Activated CD8-positive, alpha-beta memory T cell treated with anti-CD3 and anti-CD28 coated beads for 24 hours (primary cell): ENCODE results near the gene FNDC1.
"Not testable (repeated sequence)": the region's sequence is repeated elsewhere in the genome, so short reads cannot be mapped to it uniquely, and the experiment has no call there.

ENCODE experiments used
- DNase-seq: peaks from one replicate; pipeline ENCODE4 v3.0.0-alpha.2; 2020

Gene FNDC1

GRCh38 chr6:159259441-159260125 is 90.4 kb downstream of the FNDC1 start:
- no peak for DNase-seq

DNA sequence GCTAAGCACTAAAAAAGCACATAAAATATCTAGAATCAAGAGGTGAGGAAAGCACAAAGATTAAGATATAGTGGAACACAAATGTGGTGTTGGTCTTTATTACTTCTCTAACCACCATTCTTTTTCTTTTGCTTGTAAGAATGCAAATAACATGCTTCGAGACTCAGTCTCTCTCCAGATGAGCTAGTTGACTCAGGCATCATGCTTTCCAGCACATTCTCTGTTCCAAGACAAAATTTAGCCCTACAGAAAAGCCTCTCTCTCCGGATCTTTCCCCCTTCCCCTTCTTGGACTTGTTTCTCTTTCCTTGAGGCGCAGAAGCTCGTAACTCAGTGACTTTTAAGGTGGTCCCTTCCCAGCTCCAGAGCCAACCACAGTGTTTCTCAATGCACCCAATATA is 91.0 kb downstream of the FNDC1 start:
- DNase-seq, result no peak

DNA sequence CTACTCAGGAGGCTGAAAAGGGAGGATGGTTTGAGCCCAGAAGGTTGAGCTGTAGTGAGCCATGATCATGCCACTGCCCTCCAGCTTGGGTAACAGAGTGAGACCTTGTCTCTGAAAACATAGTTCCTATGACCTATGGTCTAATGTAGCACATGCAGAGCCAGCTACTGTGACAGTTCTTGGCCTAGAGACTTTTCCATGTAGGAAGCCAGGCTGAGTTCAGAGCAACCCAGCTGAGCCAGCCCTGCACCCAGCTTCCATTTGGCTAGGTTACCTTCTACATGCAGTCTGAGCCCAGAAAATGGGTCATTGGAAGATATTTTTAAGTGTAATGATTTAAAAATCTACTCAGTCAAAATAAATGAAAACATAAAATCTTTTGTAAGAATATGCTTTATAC is 92.8 kb downstream of the FNDC1 start:
- no peak for DNase-seq

DNA sequence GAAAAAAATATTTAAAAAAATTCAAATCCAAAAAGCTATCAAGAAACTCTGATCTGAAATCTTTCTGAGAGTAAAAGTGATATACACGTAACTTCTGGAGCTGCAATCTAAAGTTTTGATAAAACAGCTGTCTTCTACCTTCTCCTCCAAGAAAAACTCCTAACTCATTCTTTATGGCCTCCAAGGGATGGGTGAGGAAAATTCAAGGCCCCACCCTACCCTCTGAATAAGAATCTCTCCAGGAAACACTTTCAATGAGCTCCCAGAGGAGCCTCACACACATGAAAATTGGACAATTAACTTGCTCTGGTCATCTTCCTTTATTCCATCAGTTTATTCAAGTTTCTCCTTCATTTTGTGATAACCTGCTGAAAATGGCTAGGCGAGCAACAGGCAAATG is 93.4 kb downstream of the FNDC1 start:
- no peak for DNase-seq

DNA sequence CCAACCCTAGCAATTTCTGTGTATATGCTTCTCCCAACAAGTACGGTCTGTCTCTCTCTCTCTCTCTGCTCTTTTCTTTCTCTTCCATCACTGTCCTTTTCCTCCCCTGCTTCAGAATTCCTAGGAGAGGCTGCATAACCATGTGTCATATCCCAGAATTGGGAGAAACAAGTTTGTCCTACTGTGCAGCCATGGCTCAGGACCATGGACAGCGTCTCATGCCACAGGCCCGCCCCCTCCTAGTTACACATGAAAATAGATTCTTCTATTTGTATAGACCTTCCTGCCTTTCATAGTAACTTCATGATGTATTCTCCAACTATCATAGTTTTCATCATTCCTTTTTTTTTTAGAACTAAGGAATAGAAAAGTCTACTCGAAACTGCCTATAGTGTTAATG is 98.0 kb downstream of the FNDC1 start:
- no peak for DNase-seq

- DNase-seq, result no peak
Measured at GRCh38 chr6:159268511-159268910, 99.3 kb downstream of the FNDC1 start.

- no peak for DNase-seq
Measured at GRCh38 chr6:159271257-159271656, 102.1 kb downstream of the FNDC1 start.

DNA sequence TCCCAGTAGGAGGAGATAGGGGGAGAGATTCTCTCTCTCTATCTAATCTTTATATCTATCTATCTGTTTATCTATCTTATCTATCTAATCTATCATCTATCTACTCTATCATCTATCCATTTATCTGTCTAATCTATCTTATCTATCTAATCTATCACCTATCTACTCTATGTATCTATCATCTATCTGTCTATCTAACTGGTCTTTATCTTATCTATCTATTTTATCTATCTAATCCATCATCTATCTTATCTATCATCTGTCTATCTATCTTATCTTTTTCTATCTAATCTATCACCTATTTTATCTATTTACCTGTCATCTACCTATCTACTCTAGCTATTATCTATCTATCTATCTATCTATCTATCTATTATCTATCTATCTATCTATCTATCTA is 109.4 kb downstream of the FNDC1 start:
- DNase-seq, result no peak

GRCh38 chr6:159279790-159280277 is 110.6 kb downstream of the FNDC1 start:
- no peak for DNase-seq

GRCh38 chr6:159282421-159282820 is 113.2 kb downstream of the FNDC1 start:
- DNase-seq, result no peak

GRCh38 chr6:159284661-159285060 is 115.5 kb downstream of the FNDC1 start:
- not testable (repeated sequence) for DNase-seq

DNA sequence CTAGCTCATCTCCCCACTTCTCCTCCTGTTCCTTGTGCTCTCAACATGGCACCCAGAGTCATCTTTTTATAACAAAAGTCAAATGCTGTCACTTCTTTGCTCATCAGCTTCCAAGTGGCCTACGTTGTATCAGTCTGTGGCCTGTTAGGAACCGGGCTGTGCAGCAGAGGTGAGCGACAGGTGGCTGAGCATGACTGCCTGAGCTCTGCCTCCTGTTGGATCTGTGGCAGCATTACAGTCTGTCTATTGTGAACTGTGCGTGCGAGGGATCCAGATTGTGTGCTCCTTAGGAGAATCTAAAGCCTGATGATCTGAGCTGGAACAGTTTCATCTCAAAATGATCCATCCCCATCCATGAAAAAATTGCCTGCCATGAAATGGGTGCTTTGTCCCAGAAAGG is 129.6 kb downstream of the FNDC1 start:
- DNase-seq, result no peak

DNA sequence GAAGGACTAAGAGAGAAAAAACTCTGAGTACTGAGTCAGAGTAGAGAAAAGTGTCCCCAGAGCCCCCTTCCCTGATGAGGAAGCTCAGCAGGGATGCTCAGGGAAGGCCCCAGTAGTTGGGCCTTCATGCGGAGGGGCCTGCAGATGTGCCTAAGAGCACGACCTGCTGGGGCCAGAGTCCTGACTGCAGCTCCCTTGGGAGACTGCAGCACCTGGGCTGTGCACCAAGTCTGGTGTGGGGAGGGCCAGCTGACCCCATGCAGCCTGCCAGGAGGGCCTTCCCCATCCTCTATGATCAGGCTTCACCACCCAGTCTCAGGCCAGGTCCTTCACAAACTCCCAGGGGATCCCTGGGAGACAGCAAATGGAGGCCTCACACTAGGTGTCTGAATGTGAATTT is 130.4 kb downstream of the FNDC1 start:
- no peak for DNase-seq

GRCh38 chr6:159301277-159301676 is 132.1 kb downstream of the FNDC1 start:
- no peak for DNase-seq

DNA sequence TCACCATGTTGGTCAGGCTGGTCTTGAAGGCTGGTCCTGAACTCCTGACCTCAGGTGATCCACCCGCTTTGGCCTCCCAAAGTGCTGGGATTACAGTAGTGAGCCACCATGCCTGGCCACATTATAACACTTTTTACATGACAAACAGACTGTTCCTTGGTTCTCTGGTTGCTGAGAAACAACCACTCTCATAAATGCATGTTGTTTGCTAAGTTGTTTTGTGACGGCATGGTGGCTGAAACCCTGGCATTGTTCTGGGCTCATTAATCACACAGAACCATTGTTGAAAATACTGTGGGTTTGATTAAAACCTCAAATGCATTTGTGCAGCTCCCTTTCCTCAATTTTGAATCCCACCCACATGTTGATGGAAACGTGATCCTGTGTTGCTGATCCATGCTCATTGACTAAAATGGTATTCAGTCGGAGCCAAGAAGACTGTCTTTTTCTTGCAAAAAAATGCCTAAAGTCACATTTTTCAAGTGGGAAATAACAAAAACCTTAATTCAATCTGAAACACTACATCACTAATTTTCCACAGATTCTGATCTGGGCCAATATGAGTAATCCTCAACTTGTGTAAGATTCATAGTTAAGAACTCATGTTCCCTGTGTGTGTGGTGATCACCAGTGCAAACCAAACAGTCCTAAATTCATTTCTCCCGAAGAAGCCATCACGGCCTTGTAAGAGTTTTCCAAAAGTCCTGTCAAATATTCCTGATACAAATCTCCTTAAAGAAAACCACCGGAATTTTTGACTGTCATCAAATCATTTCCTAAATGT is 132.8 kb downstream of the FNDC1 start:
- DNase-seq, result no peak

DNA sequence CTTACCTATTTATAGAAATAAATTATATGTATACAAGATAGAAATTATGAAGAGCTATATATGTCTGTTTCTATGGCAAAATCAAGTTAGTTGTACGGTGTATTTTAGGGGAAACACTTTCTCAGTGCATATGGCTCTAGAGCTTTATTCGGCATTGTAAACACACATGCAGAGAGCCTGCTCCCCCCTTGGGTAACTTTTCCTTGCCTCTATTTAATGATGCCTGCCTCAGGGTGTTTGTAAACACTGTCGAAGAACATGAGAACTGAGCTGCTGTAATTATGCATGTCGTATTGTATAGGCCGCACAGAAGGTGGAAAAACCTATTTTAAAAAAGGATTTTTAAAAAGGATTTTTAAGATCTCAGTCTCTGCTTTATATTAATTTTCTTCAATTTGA is 133.4 kb downstream of the FNDC1 start:
- DNase-seq, result no peak

DNA sequence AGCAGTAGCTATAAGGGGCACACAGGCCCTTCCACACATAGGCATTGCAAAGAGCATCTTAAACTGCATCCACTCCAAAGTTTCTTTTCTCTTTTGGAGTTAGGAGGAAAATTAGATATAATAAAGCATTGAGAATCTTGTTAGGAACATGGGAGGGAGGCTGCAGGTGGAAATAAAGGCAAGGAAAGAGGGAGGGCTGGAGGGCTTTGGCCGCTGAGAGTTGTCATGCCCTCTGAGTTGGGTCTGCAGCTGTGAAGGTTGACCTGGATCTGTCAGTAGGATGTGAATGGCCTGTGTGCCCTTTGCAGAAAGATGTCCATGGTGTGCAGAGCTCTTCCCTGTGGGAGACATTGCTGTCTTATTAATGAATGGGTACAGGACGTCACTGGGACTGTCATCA is 134.0 kb downstream of the FNDC1 start:
- no peak for DNase-seq

- no peak for DNase-seq
Measured at GRCh38 chr6:159303784-159304183, 134.6 kb downstream of the FNDC1 start.

GRCh38 chr6:159304641-159305040 is 135.4 kb downstream of the FNDC1 start:
- DNase-seq, result no peak

DNA sequence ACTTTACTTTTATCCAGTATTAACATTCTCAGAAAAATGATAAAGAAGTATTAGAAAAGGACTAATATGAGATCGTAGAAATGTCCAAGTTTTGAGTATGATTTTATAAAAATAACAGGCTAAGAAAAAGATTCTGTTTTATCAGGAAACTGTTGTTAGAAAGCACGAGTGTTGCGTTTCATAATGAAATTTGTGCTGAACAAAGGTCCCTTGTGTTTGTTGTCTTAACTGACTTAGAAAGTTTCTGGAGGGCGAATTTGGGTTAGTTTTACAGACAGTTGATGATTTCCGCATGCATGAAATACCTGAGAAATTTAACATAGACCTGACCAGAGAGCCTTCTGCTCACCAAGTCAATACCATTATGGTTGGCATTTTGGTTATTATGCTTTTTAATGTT is 136.0 kb downstream of the FNDC1 start:
- no peak for DNase-seq

- DNase-seq, result no peak
Measured at GRCh38 chr6:159305804-159306537, 136.8 kb downstream of the FNDC1 start.

DNA sequence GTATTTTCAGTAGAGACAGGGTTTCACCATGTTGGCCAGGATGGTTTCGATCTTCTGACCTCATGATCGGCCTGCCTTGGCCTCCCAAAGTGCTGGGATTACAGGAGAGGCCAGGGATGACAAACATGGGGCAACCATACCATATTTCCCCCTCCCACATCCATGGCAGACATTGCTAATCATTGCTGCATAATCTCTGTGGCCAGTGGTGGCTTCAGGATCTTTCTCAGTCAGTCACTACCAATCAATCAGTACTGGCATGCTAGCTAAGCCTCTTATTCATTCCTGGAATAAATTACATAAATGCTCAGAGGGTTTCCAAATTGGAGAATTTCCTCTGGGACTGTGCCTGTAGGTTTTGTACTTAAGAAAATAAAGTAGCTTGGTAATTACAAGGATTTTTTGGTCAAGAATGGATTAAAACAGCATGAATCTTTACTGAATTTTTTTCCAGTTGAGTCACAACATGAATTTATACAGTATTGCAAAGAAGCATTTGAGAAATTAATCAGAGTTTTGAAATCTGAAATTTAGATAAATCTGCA is 138.1 kb downstream of the FNDC1 start:
- no peak for DNase-seq

DNA sequence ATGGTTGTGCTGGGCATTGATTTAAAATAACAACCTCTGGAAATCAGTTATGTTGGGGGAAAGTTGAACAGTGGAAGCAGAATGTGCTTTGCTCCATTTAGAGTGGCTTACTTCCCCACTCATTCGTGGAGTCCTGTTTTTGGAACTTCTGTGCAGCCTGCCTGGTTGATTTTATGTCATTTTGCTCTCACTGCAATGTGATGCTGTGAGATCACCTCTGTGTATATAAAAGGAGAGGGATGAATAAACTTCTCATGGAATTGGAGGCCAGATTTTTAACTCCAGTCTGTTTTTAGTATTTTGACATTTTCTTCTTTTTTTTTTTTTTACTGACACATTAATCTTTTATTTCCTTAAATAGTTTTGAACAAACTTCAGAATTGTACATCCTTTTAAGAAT is 139.0 kb downstream of the FNDC1 start:
- DNase-seq, result no peak

- DNase-seq, result no peak
Measured at GRCh38 chr6:159309723-159310122, 140.5 kb downstream of the FNDC1 start.
